CD4-positive, alpha-beta T cell treated with Interleukin-12 subunit alpha and Interleukin-12 subunit beta, for 1 hour (primary cell): ENCODE measurements around the gene VAPB.

Experiments used
- DNase-seq: peaks from one replicate; pipeline ENCODE4 v3.0.0-alpha.2; 2020

The VAPB gene

DNA sequence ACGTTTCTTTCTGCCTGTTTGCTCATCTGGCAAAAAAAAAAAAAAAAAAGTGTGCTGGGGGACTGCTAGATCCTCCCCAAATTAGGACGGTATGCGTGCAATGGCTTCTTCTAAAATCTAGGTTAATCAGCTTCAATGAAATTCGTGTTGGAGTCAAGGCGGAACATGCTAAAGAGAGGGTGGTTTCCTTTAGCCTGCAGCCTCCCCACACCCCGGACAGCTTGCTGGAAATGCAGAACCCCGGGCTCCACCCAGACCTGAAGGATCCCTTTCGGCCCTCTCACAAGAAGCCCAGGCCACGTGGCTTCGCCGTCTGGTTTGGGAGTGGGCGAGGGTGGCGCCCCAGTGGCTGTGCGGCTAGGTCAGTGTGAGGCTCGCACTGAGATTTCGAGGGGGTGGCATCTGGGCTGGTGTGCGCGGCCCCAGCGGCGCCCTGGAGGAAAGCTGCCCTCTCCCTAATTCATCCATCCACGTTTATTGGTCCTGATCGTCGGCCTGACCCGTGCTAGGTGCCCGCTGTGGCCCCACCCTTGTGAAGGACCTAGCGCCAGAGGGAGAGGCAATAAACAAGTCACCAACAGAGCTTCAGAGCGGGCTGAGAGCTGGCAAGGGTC, 77.2 kb downstream of the VAPB start:
- DNase-seq, result no peak

- DNase-seq, result no peak
These were observed 77.9 kb downstream of the VAPB start for GRCh38 chr20:58466729-58467571.

DNA sequence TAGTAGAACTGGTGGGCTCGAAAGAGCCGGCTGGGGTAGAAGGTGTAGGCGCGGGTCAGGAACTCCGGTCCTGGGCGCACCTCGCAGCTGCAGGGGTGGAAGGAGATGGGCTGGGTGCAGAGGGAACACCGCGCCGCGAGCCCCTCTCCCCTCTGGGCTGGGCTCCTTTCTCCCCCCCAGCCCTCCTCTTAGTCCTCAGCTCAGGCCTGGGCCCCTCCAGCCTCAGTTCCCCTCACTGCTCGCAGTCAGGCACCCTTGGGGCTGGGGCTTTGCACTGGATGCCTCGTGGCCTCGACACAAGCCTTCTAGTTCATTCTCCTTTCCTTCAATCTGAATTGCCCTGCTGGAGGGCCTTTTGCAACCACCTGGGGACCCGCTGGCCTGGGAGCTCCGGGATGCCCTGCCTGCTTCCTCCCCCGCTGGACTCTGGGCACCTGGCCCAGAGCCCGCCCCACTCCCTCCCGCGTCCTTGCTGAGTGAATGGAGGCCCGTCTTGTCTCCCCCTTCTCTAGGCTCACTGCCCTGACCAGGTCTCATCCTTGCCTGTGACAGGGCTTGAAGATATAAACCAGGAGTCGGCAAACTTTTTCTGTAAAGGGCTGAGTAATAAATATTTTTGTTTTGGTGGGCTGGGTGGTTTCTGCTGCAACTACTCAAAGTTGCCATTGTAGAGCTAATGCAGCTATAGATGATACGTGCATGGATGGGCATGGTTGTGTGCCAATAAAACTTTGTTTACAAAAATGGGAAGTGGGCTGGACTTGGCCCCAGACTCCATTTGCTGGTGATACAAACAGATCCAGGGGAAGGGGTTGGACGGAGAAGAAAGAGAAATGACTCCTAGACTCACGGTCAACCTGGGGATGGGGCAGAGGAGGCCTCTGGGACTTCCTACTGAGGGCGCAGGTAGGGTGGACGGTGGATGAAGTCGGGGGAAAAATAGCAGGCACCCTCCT, 78.8 kb downstream of the VAPB start:
- no peak for DNase-seq

- DNase-seq, result no peak
These were observed 80.6 kb downstream of the VAPB start for GRCh38 chr20:58469616-58470015.

- no peak for DNase-seq
These were observed 81.5 kb downstream of the VAPB start for GRCh38 chr20:58470336-58471192.

DNA sequence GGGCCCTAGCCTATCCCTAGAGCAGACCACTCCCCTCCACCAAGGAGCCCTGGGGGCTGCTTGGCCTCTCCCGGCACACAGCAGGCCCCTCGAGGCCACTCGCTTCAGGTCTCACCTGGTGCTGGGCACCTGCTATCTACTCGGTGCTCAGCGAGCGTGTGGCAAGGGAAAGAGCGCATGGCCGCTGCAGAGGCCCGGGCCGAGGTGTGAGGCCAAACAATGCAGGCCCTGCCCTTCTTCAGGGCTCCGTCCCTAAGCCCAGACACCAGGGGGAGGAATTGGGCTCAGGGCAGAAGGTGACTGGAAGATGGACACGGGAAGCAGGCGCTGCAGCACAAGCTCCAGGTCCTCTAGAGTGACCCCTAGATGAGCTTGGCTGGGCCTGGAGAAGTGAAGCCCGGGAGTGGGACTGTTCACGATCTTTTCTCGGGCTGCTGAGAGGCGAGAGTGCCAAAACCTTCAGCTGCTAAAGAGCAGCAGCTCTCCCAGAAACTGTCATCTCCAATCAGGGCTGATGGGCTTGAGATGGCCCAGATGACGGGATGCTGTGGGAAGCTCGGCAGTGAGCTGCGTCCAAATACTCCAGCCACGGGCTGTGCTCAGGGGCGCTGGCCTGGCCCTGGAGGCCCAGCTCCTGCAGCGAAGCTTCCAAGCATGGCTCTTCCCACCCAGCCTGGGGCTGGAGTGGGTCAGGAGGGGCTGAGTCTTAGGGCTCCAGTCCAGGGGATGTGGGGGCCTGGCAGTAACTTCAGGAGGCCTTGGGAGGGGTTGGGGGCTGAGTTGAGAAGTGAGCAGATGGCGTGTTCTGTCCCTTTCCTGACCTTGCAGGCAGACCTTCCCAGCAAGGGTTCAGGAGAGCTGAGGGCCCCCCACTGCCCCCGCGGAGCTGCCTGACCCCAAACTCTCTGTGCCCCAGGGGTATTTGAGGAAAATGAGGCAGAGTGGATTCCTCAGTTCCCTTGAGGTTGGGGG, 82.5 kb downstream of the VAPB start:
- no peak for DNase-seq

DNA sequence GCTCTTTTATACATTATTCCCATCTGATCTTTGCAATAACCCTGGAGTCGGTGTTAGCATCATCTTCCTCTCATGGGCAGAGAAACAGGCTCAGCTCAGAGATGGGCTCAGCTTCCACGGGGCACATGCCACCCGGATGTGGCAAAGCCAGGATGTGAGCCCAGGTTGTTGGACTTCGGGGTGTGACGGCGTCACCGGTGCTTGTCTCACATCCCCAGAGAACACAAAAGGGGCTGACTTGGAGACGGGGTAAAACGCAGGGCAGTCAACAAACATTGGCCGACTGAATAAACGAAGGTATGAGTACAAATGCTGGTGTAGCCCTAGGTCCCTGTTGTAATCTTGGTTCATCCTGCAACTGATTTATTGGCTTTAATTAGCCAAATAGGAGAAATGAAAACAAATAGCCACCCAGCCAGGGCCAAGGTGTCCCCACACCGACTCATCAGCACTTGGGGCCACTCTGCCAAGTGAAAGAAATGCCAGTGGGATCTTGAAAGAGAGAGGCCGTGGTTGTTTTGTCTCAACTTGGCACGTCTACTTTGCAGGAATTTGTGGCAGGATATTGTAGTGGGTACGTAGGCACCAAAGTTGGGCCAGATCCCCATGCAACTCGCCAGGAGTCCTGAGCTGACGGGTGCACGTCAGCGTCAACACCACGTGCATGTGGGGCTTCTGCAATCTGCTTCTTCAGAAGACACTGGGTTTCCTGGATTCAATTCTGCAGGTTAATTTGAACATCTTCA, 83.4 kb downstream of the VAPB start:
- no peak for DNase-seq

- no peak for DNase-seq
These were observed 84.7 kb downstream of the VAPB start for GRCh38 chr20:58473453-58474425.

DNA sequence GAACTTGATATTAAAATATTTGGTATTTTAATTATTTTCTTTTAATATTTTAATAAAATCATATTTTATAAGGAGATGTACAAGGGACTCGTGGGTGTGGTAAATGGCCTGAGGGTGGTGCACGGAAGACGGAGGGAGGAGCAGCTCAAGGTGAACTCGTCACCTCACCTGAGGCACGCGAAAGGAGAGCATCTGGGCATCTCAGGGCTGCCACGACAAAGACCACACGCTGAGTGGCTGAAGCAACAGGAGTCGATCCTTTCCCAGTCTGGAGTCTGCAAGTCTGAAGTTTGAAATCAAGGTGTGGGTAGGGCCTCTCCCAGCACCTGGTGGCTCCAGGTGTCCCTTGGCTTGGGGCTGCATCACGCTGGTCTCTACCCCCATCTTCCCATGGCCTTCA, 86.4 kb downstream of the VAPB start:
- no peak for DNase-seq

- DNase-seq, result no peak
These were observed 89.2 kb downstream of the VAPB start for GRCh38 chr20:58478141-58478805.

DNA sequence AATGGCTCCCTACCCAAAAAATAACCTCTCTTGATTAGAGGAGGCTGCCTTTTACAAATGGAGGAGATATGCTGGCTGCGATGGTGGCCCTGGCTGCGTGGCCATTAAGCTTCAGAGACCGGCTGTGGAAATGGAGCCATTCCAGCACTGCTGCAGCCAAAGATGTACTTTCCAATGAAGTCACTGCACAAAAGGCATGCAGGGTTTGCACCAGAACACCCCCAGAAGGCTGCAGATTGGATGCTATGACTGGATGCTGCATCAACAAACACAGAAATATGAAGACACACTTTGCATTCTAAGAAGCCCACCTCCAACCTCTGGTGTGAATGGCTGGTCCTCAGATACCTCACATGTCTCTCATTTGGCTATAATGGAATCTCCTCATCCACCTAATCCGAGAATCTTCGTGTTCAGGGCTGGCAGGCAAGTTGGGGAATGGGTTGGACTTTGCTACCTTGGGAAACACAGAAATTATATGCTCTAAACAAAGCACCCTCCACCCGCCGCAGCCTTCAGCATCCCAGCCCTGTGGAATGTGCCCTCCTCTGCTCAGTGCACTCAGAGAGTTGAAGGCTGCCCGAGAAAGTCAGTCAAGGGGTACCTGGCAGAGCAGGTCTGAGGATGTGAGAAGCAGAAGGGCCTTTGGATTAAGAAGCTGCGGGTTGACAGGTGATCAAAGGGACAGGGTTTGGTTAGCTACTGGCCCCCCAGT, 90.9 kb downstream of the VAPB start:
- DNase-seq, result no peak

DNA sequence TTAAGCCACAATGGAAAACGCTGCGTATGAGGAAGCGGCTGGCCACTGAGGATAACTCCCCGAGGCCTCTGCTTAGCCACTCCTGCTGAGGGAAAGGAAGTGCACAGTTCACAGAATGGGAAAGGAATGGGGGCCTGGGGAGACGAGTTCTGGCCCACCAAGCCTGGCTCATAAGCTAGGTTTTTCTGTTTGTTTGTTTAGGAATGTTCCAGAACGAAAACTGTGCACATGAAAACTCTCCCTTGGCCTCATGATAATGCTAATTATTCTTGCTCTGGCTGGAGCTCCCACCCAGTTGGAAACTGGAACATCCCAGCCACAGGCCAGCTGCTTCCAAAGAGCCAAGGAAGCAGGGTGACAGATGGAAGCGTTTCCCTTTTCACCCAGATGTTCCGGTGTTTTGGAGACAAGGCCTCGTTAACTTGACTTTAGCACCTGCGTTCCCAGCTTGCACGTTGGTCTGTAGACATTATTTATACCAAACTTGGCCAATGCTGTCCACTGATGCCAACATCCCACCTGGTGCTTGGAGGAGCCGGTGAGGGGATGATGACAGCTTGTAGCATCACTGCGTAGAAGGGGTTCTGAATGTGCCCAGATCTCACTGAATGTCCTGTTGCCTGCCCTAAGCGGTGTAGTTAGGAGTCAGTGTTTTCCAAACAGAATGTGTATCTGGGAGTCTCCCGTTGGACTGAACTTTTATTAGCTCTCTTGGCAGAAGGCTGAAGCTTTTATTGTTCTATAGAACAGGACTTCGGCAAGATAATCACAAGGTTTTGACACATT, 91.7 kb downstream of the VAPB start:
- DNase-seq, result no peak

GRCh38 chr20:58481481-58482021, 92.5 kb downstream of the VAPB start:
- peak; percentile 26 for DNase-seq

DNA sequence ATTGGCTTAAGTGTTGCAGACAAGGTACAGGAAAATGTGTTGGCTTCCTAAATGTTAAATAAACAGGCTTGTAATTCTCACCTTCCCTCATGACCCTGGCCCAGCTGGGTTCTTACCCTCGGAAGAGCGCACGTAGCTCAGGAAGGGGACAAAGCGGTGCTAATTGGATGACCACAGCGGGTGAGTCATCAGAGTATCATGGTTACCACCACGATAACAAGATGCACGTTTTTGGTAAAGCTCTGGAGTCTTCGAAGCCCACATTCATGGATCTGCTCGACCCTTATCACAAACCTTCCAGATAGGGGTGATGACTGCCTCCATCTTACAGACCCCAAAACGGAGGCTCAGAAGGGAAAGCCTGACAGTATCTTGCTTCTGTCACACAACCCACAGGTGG, 93.4 kb downstream of the VAPB start:
- no peak for DNase-seq

GRCh38 chr20:58483051-58483450, 94.0 kb downstream of the VAPB start:
- DNase-seq, result no peak

DNA sequence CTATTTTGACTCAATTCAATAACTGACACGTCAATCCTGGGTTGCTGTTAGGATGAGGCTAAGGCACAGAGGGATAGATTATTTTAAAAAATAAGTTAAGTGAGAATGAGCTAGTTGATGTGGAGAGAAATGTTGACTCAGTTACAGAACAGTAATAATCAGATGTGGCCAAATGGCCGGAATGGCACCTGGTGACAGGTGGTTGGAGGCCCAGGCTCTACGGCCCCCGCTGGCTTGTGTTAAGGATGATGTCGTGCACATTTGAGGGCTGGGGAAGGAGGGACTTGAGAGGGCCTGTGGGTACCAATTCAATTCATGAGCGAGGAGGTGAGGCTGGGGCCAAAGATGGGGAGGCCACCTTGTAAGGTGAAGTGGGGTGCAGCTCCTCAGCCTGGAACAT, 94.4 kb downstream of the VAPB start:
- DNase-seq, result no peak

GRCh38 chr20:58485393-58485792, 96.4 kb downstream of the VAPB start:
- DNase-seq, result no peak
